Measurements from ENCODE around the gene TAS2R31. TPM values are rescaled to one million over a fixed set of nuclear protein-coding genes. Genes with fewer than 3 reads are reported as not detected.
"Not testable (repeated sequence)": the region's sequence is repeated elsewhere in the genome, so short reads cannot be mapped to it uniquely, and the experiment has no call there.

The TAS2R31 gene
- polyA plus RNA-seq, 2 of the 4 experiments (the other 2 are of a cell fraction), result 0.17 to 1.1 TPM

GRCh38 chr12:11039171-11039570 is 8.0 kb upstream of the TAS2R31 start (continued):
- TF ChIP-seq PBX3 (IDR thresholded peaks at IDR 0.05), result no peak

GRCh38 chr12:11033959-11034358 is 2.8 kb upstream of the TAS2R31 start:
- ATAC-seq; H3K27ac ChIP-seq; H3K4me1 ChIP-seq; H3K4me2 ChIP-seq; DNase-seq (ENCODE audit: low read depth in 1 of 2, low spot score in 1 of 2); FAIRE-seq; POLR2A ChIA-PET; CTCF ChIA-PET; H3K9me3 ChIP-seq; H3K4me3 ChIP-seq: not testable (repeated sequence)
- 100% methylated on average over 1 of the region's 3 CpGs for WGBS (ENCODE audit: missing lambda C conversion rate)

- peak in 1 of 2 experiments; percentile 53; a peak in 2 of 6 replicates for ATAC-seq
- DNase-seq (ENCODE audit: low read depth in 1 of 2, low spot score in 1 of 2), result peak in 1 of 2 experiments; percentile 16
- no peak for TF ChIP-seq BCL3 (IDR thresholded peaks at IDR 0.05)
- TF ChIP-seq HMGXB4 (CRISPR knock-in tag; IDR thresholded peaks at IDR 0.05; ENCODE audit: borderline replicate concordance), result no peak
- TF ChIP-seq MAFK (IDR thresholded peaks at IDR 0.05; ENCODE audit: partially characterized antibody), result no peak
- no peak for TF ChIP-seq HES2 (IDR thresholded peaks at IDR 0.05)
- no peak for TF ChIP-seq NR3C1 (IDR thresholded peaks at IDR 0.05)
- no peak for TF ChIP-seq RAD21 (conservative IDR thresholded peaks at IDR 0.05 in 1 of 2, IDR thresholded peaks at IDR 0.05 in 1 of 2)
- TF ChIP-seq KDM5A (IDR thresholded peaks at IDR 0.05), result no peak
- no peak for TF ChIP-seq POLR2A (IDR thresholded peaks at IDR 0.05; ENCODE audit: low read length)
- Histone ChIP-seq H3K9me3 (no peaks in the 10 kb centered on the region), H3K4me3 (no peak overlapping the region), H3K27ac (no peak overlapping the region), H3K4me1 (no peaks in the 10 kb centered on the region), H3K4me2 (no peak overlapping the region)
- ChIA-PET POLR2A (no interaction called here), CTCF (no interaction called here)
- FAIRE-seq, result no peak
- 91% methylated on average over 6 of the region's 6 CpGs for WGBS (ENCODE audit: missing lambda C conversion rate)
These were observed 5.1 kb downstream of the TAS2R31 start for GRCh38 chr12:11026118-11026517.

GRCh38 chr12:11023387-11023786 is 7.8 kb downstream of the TAS2R31 start:
- no peak overlapping the region for H3K4me2 ChIP-seq
- H3K4me3 ChIP-seq, result no peak overlapping the region
- no peak for ATAC-seq
- ChIA-PET CTCF (no interaction called here), POLR2A (no interaction called here)
- TF ChIP-seq HEYL (CRISPR knock-in tag; IDR thresholded peaks at IDR 0.05), result no peak
- WGBS (ENCODE audit: missing lambda C conversion rate), result 87% methylated on average over 2 of the region's 2 CpGs
- no peaks in the 10 kb centered on the region for H3K9me3 ChIP-seq
- H3K4me1 ChIP-seq, result no peaks in the 10 kb centered on the region
- no peak for FAIRE-seq
- no peak for DNase-seq (ENCODE audit: low read depth in 1 of 2, low spot score in 1 of 2)
- H3K27ac ChIP-seq, result no peak overlapping the region

- WGBS (ENCODE audit: missing lambda C conversion rate), result 67% methylated on average over 1 of the region's 1 CpG
- Histone ChIP-seq H3K27ac (no peak within 1 kb of the TSS), H3K9me3 (no peaks in the 10 kb centered on the region), H3K4me1 (no peaks in the 10 kb centered on the region), H3K4me3 (no peak within 1 kb of the TSS), H3K4me2 (no peak within 1 kb of the TSS)
- ATAC-seq (no peak), DNase-seq (ENCODE audit: low read depth in 1 of 2, low spot score in 1 of 2) (no peak), FAIRE-seq (no peak)
- POLR2A ChIA-PET, result no interaction called here
- no peak for TF ChIP-seq ESRRA (IDR thresholded peaks at IDR 0.05; ENCODE audit: borderline replicate concordance, low read length)
- CTCF ChIA-PET, result no interaction called here
These were observed 8.7 kb downstream of the TAS2R31 start, which contains the start of gene TAS2R19 for GRCh38 chr12:11022520-11022919. Gene TAS2R19 (minus strand): TSS chr12:11022620. CDS start chr12:11022571, 49 bp downstream.
